HG03575 (cell line): ENCODE data around the gene C1orf87.

Source experiments
- ATAC-seq: cut with Tn5 transposase; IDR thresholded peaks from one replicate; pipeline ENCODE4 v1.9.1; 2021; ENCODE audit not compliant: unreplicated experiment, insufficient number of reproducible peaks, low FRiP score; ENCODE audit errors: extremely low read depth

Gene C1orf87

DNA sequence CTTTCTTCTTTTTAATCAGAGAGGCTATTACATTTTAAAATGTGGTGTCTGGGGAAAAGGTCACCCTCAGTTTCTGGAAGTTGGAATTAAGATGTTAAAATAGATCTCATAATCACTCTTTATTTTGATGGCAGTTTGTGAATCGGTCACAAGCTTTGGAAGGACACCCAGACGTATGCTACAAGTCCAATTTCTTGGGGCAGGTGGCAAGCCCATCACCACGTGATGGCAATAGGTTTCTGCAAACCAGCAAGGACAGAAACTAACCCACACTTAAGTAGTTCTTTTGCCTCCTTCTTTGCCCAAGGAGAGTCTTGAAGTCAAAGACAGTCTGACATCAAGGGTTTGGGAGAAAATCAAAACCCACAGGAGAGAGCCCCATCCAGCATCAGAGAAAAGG is 72.9 kb downstream of the C1orf87 start:
- no peak for ATAC-seq

DNA sequence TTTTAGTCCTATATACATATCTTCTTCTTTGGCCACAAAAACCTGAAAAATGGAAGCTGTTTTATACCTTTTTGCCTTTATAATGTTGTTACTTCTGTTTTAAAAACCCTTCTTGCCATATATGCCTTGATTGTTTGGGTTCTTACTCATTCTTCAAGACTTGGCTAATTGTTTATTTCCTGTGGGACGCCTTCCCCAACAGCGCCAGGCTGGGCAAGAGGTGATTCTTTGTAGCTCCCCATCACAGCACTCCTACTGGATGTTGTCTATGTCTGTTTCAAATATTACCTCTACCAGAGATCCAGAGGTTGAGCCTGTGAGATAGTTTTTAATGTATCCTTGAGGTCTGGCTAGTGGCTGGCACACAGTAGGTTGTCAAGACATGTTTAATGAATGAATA is 73.8 kb downstream of the C1orf87 start:
- no peak for ATAC-seq

DNA sequence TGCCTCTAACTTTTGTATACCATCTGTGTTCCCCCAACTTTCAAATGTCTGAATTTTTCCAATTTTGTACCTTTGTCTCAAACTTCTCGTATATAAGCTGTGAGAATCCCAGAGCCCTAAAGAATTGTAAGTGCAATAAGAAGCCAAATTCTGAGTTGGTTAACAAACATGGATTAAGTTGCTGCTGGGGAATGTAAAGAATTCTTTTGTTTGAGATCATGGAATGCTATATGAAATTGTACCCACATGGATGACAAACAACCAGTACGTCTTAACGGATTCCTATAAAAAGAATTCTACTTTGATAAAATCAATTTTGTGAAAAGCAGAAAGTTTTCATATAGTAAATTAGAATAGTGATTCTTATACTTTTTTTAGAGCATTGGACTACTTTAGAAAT is 74.6 kb downstream of the C1orf87 start:
- ATAC-seq = no peak

DNA sequence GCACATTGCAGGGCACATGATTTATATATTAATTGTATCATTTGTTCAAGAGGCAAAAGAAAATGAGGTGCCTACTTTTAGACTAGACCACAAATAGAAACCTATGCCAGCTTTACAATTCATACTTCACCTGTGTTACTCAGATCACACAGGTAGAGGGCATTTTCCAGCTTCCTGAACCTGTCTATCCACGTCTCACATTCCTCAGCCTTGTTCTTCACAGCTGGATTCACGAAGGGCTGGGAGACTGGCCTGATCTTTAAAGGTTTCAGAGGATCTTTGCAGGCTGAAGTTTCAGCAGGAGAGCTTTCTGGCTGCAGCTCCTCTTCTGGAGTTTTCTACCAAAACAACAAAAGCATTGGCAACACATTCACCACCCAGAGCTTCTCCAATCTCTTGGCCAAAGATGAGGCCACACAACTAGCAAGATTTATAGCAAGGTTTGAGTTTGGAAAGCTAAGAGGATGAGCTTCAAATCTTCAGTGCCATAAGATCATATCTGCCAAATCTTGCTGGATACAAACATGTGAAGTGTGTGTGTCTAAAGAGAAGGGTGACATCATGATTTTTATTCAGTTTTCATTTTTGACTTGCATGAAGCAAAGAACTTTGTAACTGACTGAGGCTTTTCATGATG is 76.0 kb downstream of the C1orf87 start:
- ATAC-seq = no peak

DNA sequence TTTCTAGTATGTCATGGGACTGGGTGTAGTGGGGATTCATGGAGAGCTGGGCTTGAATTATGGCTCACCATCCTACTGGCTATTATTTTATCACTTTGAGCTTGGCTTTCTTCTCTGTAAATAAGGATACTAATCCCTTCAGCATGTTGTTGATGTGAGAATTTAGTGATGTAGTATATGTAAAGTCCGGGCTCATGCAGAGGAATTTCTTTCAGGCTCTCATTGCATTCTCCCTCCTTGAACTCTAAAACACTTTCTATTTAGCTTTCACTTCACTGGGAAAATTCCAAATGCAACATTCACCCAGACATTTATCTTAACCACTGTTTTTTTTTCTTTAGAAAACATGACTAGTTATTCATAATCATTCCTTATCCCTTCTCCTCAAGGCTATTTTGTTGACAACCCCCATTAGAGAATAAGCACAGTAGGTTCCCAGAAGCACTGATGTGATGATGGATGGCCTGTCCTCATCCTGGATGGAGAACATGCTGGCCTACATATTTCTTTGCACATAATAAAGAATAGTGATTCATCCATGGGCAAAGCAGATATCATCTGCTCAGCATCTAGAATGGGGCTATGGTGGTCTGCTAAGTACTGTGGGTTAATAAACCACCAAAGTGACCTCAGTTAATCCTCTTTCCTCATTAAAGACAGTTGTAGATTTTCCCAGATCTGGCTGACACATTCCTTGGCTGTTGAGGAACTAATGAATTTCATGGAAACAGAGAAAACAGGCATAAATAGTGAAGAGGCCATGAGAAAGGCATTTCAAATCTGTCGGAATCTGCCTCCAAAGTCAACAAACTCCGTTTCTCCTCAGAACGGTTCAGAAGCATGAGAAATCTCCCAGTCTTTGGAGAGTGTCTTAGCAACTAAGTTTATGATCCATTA is 79.0 kb downstream of the C1orf87 start:
- ATAC-seq = no peak

DNA sequence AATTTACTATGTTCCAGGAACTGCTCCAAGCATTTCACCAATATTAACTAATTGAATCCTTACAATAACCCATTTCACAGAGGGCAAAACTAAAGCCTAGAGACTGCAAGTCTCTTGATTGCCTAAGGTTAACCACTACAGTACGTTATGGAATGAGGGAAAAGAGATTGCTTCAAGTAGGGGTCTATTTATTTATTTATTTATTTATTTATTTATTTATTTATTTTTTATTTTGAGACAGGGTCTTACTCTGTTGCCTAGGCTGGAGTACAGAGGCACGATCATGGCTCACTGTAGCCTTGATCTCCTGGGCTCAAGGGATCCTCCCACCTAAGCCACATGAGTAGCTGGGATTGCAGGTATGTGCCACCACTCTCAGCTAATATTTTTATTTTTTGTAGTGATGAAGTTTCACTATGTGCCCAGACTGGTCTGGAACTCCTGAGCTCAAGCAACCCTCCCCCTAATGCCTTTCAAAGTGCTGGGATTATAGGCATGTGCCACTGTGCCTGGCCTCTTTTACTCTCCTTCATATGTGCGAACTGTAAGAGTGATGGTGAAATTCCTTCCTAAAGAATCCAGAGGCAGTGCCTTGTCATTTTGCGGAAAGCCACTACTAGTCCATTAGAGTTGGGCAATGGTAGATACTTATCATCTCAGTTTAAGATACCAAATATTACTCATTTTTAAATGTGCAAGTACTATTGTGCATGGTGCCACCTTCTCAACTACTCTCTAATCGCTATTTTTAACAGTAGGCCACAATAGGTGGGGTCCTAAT is 81.3 kb downstream of the C1orf87 start:
- ATAC-seq = no peak

DNA sequence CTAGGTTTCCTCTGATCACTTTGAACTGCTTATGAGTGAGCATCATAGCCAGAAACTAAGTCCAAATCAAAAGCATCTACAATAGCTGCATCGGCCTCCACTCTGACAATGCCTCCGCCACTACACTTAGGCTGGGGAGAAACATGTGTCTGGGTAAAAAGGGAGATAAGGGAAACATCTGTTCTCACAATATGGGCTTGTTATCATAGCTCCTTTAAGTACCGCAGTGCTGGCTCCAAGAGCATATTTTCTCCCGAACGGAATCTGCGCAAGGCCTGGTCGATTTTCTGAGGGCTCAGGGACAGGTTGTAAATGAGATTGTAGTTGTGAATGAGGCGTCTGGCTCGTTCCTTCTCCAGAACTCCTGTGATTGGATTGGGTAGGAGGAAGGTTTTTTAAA is 83.1 kb downstream of the C1orf87 start:
- ATAC-seq = no peak

DNA sequence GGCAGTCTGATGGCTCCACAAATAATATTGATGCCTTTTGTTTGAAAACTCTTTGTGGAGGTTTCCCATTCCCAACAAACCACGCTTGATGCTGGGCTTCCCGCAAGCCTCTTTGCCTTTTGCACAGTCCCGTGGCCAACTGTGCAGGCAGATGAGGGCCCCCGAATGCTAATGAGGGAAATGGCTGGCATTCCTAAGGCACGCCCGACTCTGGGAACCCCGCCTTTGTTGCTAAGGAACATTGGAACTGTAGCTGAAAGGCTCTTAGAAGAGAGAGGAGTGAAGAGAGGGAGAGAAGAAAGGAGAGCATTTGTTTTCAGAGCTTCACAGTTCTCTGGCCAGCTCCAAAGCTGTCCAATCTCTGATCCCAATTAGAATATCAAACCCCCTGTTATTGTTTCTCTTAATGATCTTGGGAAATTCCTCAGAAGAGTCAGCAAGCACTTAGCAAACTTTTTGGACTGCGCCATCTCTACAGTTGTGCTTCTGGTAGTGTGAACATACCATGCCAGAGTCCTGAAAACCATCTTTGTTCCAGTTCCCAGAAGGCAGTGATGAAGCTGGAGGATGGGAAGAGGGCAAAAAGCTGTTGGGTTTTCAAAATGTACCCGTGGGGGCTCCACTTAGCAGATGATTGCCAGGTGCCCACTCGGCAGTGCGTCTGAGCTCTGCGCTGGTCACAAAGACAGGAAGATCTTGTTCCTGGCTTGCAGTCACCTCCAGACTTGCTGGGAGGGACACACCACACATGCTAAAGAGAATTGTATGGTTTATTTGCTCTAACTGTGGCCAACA is 86.9 kb downstream of the C1orf87 start:
- no peak for ATAC-seq

DNA sequence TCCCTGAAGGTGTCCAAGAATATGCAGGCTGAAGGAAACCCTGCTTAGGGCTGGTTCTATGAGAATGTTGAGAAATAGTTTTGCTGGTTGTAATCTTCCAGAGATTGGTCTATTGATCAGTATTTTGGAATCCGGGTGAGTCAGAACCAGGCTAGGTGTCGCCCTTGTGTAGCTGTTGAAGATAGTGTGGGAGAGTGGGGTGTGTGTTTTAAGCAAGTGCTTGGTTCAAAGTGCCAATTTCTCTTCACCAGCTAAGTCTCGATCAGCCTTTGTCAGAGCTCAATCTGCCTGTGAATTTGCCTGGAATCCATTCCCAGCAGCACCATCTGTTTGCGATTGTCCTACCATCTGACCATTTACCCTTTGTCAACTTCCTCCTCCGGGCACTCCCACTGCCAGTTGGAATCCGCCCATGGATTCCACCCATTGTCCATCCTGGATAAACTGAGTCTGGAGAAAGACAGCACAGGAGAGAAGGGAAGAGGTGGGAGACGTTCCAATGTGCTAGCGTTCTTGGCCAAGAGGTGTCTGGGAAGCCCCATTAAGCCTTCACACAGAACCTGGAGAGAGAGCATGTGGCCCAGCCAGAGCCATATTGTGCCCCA is 87.6 kb downstream of the C1orf87 start:
- no peak for ATAC-seq

DNA sequence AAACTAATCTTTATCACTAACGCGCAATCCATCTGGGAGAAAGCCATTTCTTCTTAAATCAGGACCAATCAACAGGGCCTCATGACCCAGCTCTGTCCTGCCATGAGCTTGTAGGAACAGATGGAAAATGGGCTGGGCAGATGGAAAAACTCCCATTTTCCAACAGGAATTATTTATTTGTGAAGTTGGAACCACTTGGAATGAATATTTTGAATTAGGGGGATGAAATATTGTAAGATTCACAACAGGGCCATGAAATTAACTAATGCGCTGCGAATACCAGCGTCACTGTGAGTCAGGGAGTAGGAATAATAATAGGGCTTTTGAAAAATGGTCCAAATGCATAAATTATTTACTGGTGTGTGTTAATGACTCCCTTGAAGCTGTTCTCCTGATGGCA is 93.9 kb downstream of the C1orf87 start:
- no peak for ATAC-seq

DNA sequence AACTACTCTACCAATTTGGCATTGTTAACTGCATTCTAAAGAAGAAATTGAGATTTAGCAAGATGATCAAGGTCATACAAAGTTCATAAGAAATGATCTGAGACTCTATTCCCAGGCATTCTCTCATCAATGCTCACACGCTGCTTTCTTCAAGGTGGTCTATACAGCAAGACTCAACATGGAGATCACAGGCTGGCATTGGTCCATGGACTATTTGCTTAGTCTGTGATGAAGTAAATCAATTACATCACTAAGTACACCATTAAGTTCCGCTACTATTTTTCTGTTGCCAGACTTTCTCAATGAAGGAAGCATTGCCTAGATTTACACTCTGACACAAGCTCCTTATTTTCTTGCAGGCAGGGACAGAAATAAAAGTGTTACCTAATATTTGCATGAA is 95.1 kb downstream of the C1orf87 start:
- no peak for ATAC-seq

DNA sequence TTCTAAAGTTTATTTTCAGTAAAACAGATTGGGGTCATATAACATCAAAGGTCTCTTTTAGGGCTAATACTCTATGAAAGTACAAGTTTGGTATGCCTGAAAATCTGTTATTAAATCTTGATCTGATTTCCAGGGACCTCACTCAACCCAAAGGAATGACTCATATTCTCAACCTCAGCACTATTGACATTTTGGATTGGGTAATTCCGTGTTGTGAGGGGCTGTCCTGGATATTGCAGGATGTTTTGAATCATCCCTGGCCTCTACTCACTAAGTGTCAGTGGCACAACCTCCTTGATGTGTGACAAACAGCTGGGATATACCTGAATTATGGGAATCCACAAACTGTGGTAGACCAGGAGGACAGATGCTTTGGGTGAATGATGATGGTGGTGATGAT is 95.5 kb downstream of the C1orf87 start:
- no peak for ATAC-seq

DNA sequence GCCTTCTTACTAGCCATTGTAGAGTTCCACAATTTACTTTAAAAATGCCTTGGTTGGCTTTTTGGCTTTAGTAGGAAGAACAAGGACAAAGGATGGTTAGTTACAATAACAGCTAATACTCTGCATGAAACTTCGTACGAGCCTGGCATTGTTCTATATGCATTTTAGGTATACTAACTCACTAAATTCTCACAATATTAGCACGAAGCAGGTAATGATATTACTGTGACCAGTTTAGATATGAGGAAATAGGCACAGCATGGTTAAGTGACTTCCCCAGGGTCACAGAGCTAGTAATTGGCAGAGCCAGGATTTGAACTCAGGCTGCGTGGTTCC is 96.5 kb downstream of the C1orf87 start:
- ATAC-seq = no peak

DNA sequence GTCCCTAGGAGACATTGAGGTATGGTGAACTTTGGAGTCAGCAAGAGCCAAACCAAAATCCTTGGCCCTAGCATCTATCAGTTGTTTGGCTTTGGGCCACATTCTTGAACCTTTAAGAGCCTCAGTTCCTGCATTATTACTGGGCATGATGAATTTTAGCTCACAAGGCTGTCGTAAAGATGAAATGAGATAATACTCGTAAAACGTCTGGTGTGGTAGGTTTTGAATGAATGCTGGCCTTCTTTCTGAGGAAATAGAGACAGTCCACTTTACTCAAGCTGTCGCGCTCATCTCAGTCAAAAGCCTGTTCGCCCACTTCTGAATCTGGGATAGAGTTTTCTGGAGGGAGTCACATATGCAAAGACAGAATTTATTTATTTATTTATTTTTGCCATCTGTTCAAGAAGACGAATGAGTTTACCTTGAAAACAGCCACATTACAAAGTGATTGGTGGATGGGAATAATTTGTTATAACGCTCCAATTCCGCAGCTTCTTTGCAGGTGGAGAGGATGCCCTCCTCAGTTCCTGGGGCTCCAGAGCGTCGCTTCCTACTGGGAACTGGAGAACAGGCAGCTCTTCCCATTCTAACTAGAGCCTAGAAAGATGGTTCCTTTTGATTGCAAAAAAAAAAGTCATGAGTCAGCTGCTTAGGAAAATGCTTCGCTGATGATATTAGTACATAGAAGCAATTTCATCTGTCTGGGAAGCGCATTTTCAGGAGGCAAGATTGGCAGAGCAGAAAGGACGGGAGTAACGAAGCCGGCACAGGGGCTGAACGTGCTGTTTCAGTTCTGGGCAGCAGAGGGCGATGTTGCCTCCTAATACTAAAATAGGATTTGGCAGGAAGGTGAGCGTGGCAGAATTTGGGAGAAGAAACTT is 97.1 kb downstream of the C1orf87 start:
- no peak for ATAC-seq

DNA sequence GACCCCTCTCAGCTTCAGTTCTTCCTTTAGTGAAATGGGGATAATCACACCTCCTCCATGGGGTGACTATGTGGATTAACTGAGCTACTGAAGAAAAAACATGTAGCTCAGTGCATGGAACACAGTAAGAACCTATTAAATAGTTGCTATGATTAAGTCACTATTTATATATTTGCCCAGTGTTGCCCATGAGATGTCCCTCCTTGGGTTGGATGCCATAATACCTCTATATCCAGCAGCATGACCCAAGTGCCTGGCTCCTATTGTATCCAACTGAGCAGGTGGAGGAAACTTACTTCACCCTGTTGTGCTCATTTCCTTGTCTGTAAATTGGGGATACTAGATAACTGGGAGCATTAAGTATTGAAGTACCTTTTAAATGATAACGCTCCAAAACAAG is 99.9 kb downstream of the C1orf87 start:
- no peak for ATAC-seq

DNA sequence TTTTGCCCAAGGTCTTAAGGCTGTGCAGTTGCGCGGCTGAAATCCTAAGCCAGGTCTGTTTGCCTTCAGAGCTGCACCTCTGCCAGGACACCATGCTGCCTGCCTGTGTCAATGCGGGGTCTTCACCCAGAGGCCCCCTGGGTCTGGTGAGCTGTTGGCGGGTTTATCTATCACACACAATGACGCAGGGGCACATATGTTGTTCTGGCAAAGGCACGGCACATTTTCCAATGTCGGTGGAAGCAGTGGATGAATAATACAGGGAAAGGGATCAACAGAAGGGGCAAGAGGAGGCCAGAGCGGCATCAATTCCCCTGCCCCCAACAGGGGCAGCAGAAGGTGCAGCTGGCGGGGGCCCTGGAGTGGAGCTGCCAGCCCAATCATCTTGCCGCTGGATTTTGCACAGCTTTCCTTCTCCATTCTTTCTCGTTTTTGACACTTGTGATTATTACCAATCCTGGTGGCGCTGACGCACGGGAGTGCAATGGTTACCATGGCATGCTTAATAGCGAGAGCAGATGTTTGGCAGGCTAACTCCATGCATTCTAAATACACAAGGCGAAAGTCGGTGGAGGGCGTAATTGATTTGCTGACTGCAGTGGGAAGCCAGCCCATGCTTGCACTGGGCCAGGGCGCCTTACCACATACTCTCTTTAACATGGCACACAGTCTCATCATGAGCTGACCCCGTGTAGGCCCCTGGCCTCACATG is 101.2 kb downstream of the C1orf87 start:
- no peak for ATAC-seq

DNA sequence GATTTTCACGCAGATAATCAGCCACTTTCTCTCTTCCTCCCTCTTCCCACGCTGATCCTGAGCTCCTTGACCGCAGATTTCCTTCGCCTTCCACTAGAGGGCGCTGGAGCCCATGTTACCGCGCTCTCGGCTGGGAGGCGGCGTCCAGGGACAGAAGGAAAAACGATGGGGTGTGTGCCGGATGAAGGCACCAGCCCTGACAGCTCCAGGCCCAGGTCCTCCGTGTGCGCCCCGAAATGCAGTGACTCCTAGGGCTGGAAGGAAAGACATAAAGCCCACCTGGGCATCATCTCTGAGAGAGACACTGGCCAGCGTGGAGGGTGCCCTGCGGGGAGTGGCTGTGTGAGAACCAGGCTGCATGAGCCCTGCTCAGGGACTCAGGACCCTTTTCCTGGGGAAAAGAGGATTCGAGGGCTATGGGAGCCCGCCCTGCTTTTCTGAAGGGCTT is 102.1 kb downstream of the C1orf87 start:
- ATAC-seq = no peak
